CD14-positive monocyte (primary cell): Measurements from ENCODE around the gene BTD. TPM values are rescaled to one million over a fixed set of nuclear protein-coding genes. Genes with fewer than 3 reads are reported as not detected.

ENCODE experiments used
- DNase-seq, 3 donors: peaks; one replicate each; pipeline ENCODE4 v3.0.0-alpha.2; 2011 to 2022
- H2AFZ ChIP-seq: 2 replicates; pipeline ENCODE4 v1.6.0; 2012; ENCODE audit warnings: mild to moderate bottlenecking, low read depth, low read length, inconsistent platforms; ENCODE audit not compliant: insufficient read depth, poor library complexity, severe bottlenecking
- H3K27ac ChIP-seq, 2 donors: 1 replicate in 1 of 2; 2 replicates in 1 of 2; pipeline ENCODE4 v1.5.1; 2012 to 2013; ENCODE audit warnings: low read length in 2 of 2, control low read depth in 1 of 2, inconsistent platforms in 1 of 2, low read depth in 1 of 2, mild to moderate bottlenecking in 1 of 2
- H3K27me3 ChIP-seq, 2 donors: one replicate each; pipeline versions ENCODE4 v1.6.0 to v1.6.1; 2011 to 2013; ENCODE audit warnings: low read length in 2 of 2; ENCODE audit not compliant: control insufficient read depth in 2 of 2, insufficient read depth in 2 of 2
- H3K36me3 ChIP-seq, 2 donors: replicated peaks in 1 of 2; 1 replicate in 1 of 2; 2 replicates in 1 of 2; pipeline versions ENCODE4 v1.5.1 to v1.6.1; 2012 to 2013; ENCODE audit warnings: low read length in 2 of 2, control low read depth in 1 of 2, inconsistent platforms in 1 of 2, mild to moderate bottlenecking in 1 of 2; ENCODE audit not compliant: insufficient read depth in 2 of 2, control insufficient read depth in 1 of 2
- H3K4me1 ChIP-seq, 2 donors: 1 replicate in 1 of 2; 2 replicates in 1 of 2; pipeline versions ENCODE4 v1.5.1 to v1.6.1; 2012 to 2013; ENCODE audit warnings: low read length in 2 of 2, control low read depth in 1 of 2, inconsistent platforms in 1 of 2, mild to moderate bottlenecking in 1 of 2, moderate library complexity in 1 of 2; ENCODE audit not compliant: insufficient read depth in 2 of 2, control insufficient read depth in 1 of 2
- H3K4me2 ChIP-seq: replicated peaks from 2 replicates; pipeline ENCODE3; 2012; ENCODE audit warnings: low read length, moderate library complexity, mild to moderate bottlenecking; ENCODE audit not compliant: poor library complexity, severe bottlenecking; ENCODE audit errors: extremely low read depth
- H3K4me3 ChIP-seq, 3 experiments: fragments of 200-600 bp in 1 of 3; sonication (generic) in 1 of 3; replicated peaks in 1 of 3; 1 replicate in 2 of 3; 2 replicates in 1 of 3; pipeline ENCODE4 v1.5.1; 2011 to 2013; ENCODE audit warnings: low read length in 3 of 3, mild to moderate bottlenecking in 3 of 3, control low read depth in 2 of 3, low read depth in 2 of 3, inconsistent platforms in 1 of 3, moderate library complexity in 1 of 3
- H3K79me2 ChIP-seq: 2 replicates; pipeline ENCODE4 v1.6.0; 2012; ENCODE audit warnings: mild to moderate bottlenecking, control low read depth, inconsistent platforms, low read length, moderate library complexity; ENCODE audit not compliant: insufficient read depth
- H3K9ac ChIP-seq: 2 replicates; pipeline ENCODE4 v1.6.0; 2017; ENCODE audit warnings: low read length, mild to moderate bottlenecking; ENCODE audit not compliant: insufficient read depth, poor library complexity, severe bottlenecking
- H3K9me3 ChIP-seq, 2 donors: replicated peaks in 1 of 2; 1 replicate in 1 of 2; 2 replicates in 1 of 2; pipeline versions ENCODE4 v1.5.1 to v1.6.1; 2012 to 2013; ENCODE audit warnings: low read length in 2 of 2, control low read depth in 1 of 2; ENCODE audit not compliant: control insufficient read depth in 1 of 2, insufficient read depth in 1 of 2
- H4K20me1 ChIP-seq: 2 replicates; pipeline ENCODE4 v1.6.0; 2012; ENCODE audit warnings: mild to moderate bottlenecking, low read length, control low read depth, moderate library complexity; ENCODE audit not compliant: insufficient read depth
- H3K27ac Mint-ChIP-seq, 7 donors: one replicate each; pipeline ENCODE4 v1.8.0; 2020; ENCODE audit warnings: mild to moderate bottlenecking in 7 of 7, mixed read lengths in 7 of 7, moderate library complexity in 6 of 7, inconsistent platforms in 2 of 7
- H3K27me3 Mint-ChIP-seq, 3 donors: one replicate each; pipeline ENCODE4 v1.8.0; 2021 to 2022; ENCODE audit warnings: low read depth in 3 of 3, mild to moderate bottlenecking in 3 of 3, mixed read lengths in 3 of 3, moderate library complexity in 3 of 3, inconsistent platforms in 1 of 3
- H3K36me3 Mint-ChIP-seq, 2 donors: one replicate each; pipeline ENCODE4 v1.8.0; 2020; ENCODE audit warnings: mixed read lengths in 2 of 2, inconsistent platforms in 1 of 2, mild to moderate bottlenecking in 1 of 2
- H3K4me1 Mint-ChIP-seq: one replicate; pipeline ENCODE4 v1.8.0; 2020; ENCODE audit warnings: mild to moderate bottlenecking, mixed read lengths
- H3K4me3 Mint-ChIP-seq, 2 donors: one replicate each; pipeline ENCODE4 v1.8.0; 2020; ENCODE audit warnings: mild to moderate bottlenecking in 2 of 2, mixed read lengths in 2 of 2, moderate library complexity in 1 of 2
- H3K9me3 Mint-ChIP-seq, 7 donors: one replicate each; pipeline ENCODE4 v1.8.0; 2020 to 2022; ENCODE audit warnings: mixed read lengths in 7 of 7, mild to moderate bottlenecking in 6 of 7, moderate library complexity in 6 of 7, inconsistent platforms in 2 of 7
- CTCF ChIP-seq: fragments of 200-600 bp; IDR thresholded peaks from one replicate; pipeline ENCODE4 v1.8.0; 2022; ENCODE audit warnings: antibody characterized with exemption, mild to moderate bottlenecking
- WGBS: methylation state at CpG from one replicate; pipeline ENCODE4 v1.1.5; 2013; ENCODE audit warnings: missing lambda C conversion rate; ENCODE audit not compliant: insufficient coverage; 5-methylcytosine and 5-hydroxymethylcytosine counted together
- intact Hi-C, 2 donors: fragments of 100-400 bp; cut with micrococcal nuclease; formaldehyde crosslinking; loops; one replicate each; pipeline versions ENCODE4 v1.15.0 to v1.15.1; 2023
- polyA plus RNA-seq, 3 donors: library from polyadenylated mRNA; depleted of rRNA in 1 of 3; unstranded in 2 of 3; stranded (reverse) in 1 of 3; fragments of 300-500 nt in 2 of 3; fragments of >200 nt in 1 of 3; fragmentation: Illumina TruSeq in 2 of 3; gene quantifications; 1 replicate in 2 of 3; 2 replicates in 1 of 3; pipeline ENCODE4 v1.2.3, GENCODE V29; 2012 to 2021

Gene BTD
- polyA plus RNA-seq, 3 donors, result 13.2 to 24.0 (median 19.3) TPM

GRCh38 chr3:15649341-15649740 is 47.8 kb downstream of the BTD start:
- 100% methylated on average over 3 of the region's 3 CpGs for WGBS
- Mint-ChIP-seq H3K4me1 (peaks cover 17% of the 10 kb centered on the region), H3K4me3 (peak overlapping the region in 1 of 2 donors; percentile 53), H3K27ac (no peak overlapping the region), H3K36me3 (peaks cover 25 to 29% of the 10 kb centered on the region in 2 donors), H3K27me3 (peaks cover 40 to 52% (median 42%) of the 10 kb centered on the region in 3 donors), H3K9me3 (peaks cover 0 to 10% (median 4%) of the 10 kb centered on the region in 7 donors)
- no peak overlapping the region for H3K4me3 ChIP-seq
- H3K4me1 ChIP-seq, result peaks cover 15 to 17% of the 10 kb centered on the region in 2 donors
- no peaks in the 10 kb centered on the region for H3K79me2 ChIP-seq
- no peak overlapping the region for H3K27ac ChIP-seq
- DNase-seq, result no peak
- intact Hi-C loops, result no loop called here
- no peak overlapping the region for H2AFZ ChIP-seq
- H3K36me3 ChIP-seq, result peaks cover 0 to 9% of the 10 kb centered on the region in 2 donors
- TF ChIP-seq CTCF, result no peak
- H3K4me2 ChIP-seq, result no peak overlapping the region
- H3K27me3 ChIP-seq, result peaks cover 5 to 6% of the 10 kb centered on the region in 2 donors
- H3K9me3 ChIP-seq, result no peaks in the 10 kb centered on the region
- H4K20me1 ChIP-seq, result no peaks in the 10 kb centered on the region
- H3K9ac ChIP-seq, result no peak overlapping the region

- TF ChIP-seq CTCF, result no peak
- no peak overlapping the region for H3K9ac ChIP-seq
- H3K4me2 ChIP-seq, result no peak overlapping the region
- no peaks in the 10 kb centered on the region for H3K79me2 ChIP-seq
- H3K36me3 ChIP-seq, result peaks cover 0 to 4% of the 10 kb centered on the region in 2 donors
- no peak overlapping the region for H3K27ac Mint-ChIP-seq
- peaks cover 5 to 6% of the 10 kb centered on the region in 2 donors for H3K27me3 ChIP-seq
- peaks cover 40 to 56% (median 42%) of the 10 kb centered on the region in 3 donors for H3K27me3 Mint-ChIP-seq
- DNase-seq, result no peak
- no peak overlapping the region for H2AFZ ChIP-seq
- H3K9me3 ChIP-seq, result peaks cover 0 to under 1% of the 10 kb centered on the region in 2 donors
- H3K4me1 Mint-ChIP-seq, result peaks cover 17% of the 10 kb centered on the region
- no peaks in the 10 kb centered on the region for H4K20me1 ChIP-seq
- H3K4me1 ChIP-seq, result peaks cover 15 to 17% of the 10 kb centered on the region in 2 donors
- no peak overlapping the region for H3K4me3 ChIP-seq
- H3K4me3 Mint-ChIP-seq, result peak overlapping the region in 1 of 2 donors; percentile 53
- H3K9me3 Mint-ChIP-seq, result peaks cover 1 to 14% (median 6%) of the 10 kb centered on the region in 7 donors
- intact Hi-C loops, result no loop called here
- peaks cover 20 to 24% of the 10 kb centered on the region in 2 donors for H3K36me3 Mint-ChIP-seq
- WGBS, result no CpG with 5 or more reads among the region's 5 CpGs
- H3K27ac ChIP-seq, result no peak overlapping the region
Observed at GRCh38 chr3:15649858-15650257, 48.3 kb downstream of the BTD start.
